GM12891 (cell line): ENCODE measurements around the gene CD164L2.

Source experiments
- PAX5 ChIP-seq: IDR thresholded peaks from 2 replicates; pipeline ENCODE4 v1.6.1; 2011; ENCODE audit warnings: low read length, moderate library complexity, mild to moderate bottlenecking; ENCODE audit not compliant: insufficient read depth, severe bottlenecking
- POLR2AphosphoS5 ChIP-seq: IDR thresholded peaks from 2 replicates; pipeline ENCODE4 v1.6.1; 2011; ENCODE audit warnings: low read depth, low read length, control low read depth

GRCh38 chr1:27338751-27339150 is 44.4 kb downstream of the CD164L2 start:
- TF ChIP-seq PAX5 (no peak), POLR2AphosphoS5 (no peak)
